Stimulated activated CD8-positive, alpha-beta memory T cell treated with anti-CD3 and anti-CD28 coated beads, Interleukin-7, amount 100 ng/mL, for 24 hours (primary cell): Measurements from ENCODE around the gene USP1.

Source experiments
- DNase-seq: peaks from one replicate; pipeline ENCODE4 v3.0.0-alpha.2; 2020; ENCODE audit warnings: low read depth

Gene USP1

GRCh38 chr1:62487956-62488355 is 51.1 kb downstream of the USP1 start:
- no peak for DNase-seq

GRCh38 chr1:62492521-62492920 is 55.7 kb downstream of the USP1 start:
- DNase-seq: no peak

GRCh38 chr1:62493656-62494055 is 56.8 kb downstream of the USP1 start:
- no peak for DNase-seq

- no peak for DNase-seq
Measured at GRCh38 chr1:62494137-62494536, 57.3 kb downstream of the USP1 start.

DNA sequence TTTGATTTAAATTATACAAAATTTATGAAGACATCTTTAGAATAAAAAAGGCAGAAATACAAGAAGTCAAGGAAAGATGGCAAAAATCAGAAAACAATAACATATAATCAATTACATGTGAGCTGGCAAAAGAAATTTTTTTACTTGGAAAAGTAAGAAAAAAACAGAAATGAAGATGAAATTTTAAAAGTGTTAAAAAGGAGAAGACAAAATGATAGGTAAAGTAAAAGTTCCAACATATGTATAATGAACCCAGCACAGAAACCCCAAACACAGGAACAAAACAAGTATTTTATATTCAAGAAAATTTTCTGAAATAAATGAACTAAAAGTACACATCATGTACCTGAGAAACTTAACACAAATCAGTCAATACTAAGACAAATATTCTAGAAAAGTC is 63.4 kb downstream of the USP1 start:
- no peak for DNase-seq
